Fibroblast of lung (primary cell): ENCODE results near the gene CATSPER1. TPM values are rescaled to one million over a fixed set of nuclear protein-coding genes. Genes with fewer than 3 reads are reported as not detected.

Experiments used
- DNase-seq, 2 donors: peaks; one replicate each; pipeline versions ENCODE4 v3.0.0 to v3.0.0-alpha.2; 2010; ENCODE audit warnings: low read depth in 2 of 2
- H2AFZ ChIP-seq: 2 replicates; pipeline ENCODE4 v1.5.1; 2012; ENCODE audit warnings: low read length, control low read depth, inconsistent platforms
- H3K27ac ChIP-seq: 2 replicates; pipeline ENCODE4 v1.5.1; 2011; ENCODE audit warnings: low read length, control low read depth; ENCODE audit not compliant: insufficient read depth
- H3K27me3 ChIP-seq: 2 replicates; pipeline ENCODE4 v1.5.1; 2011; ENCODE audit warnings: mild to moderate bottlenecking, low read length; ENCODE audit not compliant: control insufficient read depth, insufficient read depth
- H3K36me3 ChIP-seq: 2 replicates; pipeline ENCODE4 v1.5.1; 2011; ENCODE audit warnings: low read length; ENCODE audit not compliant: control insufficient read depth, insufficient read depth
- H3K4me1 ChIP-seq: 2 replicates; pipeline ENCODE4 v1.5.1; 2011; ENCODE audit warnings: low read length; ENCODE audit not compliant: control insufficient read depth, insufficient read depth; ENCODE audit errors: extremely low read depth
- H3K4me2 ChIP-seq: 2 replicates; pipeline ENCODE4 v1.5.1; 2011; ENCODE audit warnings: low read length, control low read depth; ENCODE audit not compliant: insufficient read depth; ENCODE audit errors: extremely low read depth
- H3K4me3 ChIP-seq, 4 experiments: fragments of 200-600 bp in 1 of 4; sonication (generic) in 1 of 4; replicated peaks in 1 of 4; 2 replicates each; pipeline ENCODE4 v1.5.1; 2011 to 2016; ENCODE audit warnings: low read length in 4 of 4, low read depth in 3 of 4, mild to moderate bottlenecking in 3 of 4, control low read depth in 2 of 4, inconsistent platforms in 1 of 4, mixed read lengths in 1 of 4; ENCODE audit not compliant: insufficient read depth in 1 of 4; ENCODE audit errors: control extremely low read depth in 1 of 4
- H3K79me2 ChIP-seq: 2 replicates; pipeline ENCODE4 v1.5.1; 2012; ENCODE audit warnings: mild to moderate bottlenecking, low read length, inconsistent platforms; ENCODE audit not compliant: control insufficient read depth, insufficient read depth
- H3K9ac ChIP-seq: 2 replicates; pipeline ENCODE4 v1.5.1; 2011; ENCODE audit warnings: mild to moderate bottlenecking, low read length, control low read depth; ENCODE audit not compliant: insufficient read depth
- H3K9me3 ChIP-seq: 2 replicates; pipeline ENCODE4 v1.5.1; 2012; ENCODE audit warnings: low read depth, low read length; ENCODE audit not compliant: control insufficient read depth, insufficient read depth
- H4K20me1 ChIP-seq: 2 replicates; pipeline ENCODE4 v1.5.1; 2011; ENCODE audit warnings: low read length; ENCODE audit not compliant: control insufficient read depth, insufficient read depth; ENCODE audit errors: extremely low read depth
- CTCF ChIP-seq, 2 donors: IDR thresholded peaks in 1 of 2; conservative IDR thresholded peaks in 1 of 2; 1 replicate in 1 of 2; 2 replicates in 1 of 2; pipeline ENCODE4 v1.5.1; 2011 to 2012; ENCODE audit warnings: low read length in 2 of 2, control low read depth in 1 of 2, inconsistent platforms in 1 of 2, low read depth in 1 of 2, mild to moderate bottlenecking in 1 of 2
- EZH2 ChIP-seq: IDR thresholded peaks from 2 replicates; pipeline ENCODE4 v1.5.1; 2012; ENCODE audit warnings: low read length, control low read depth, mild to moderate bottlenecking; ENCODE audit errors: missing control alignments
- polyA plus RNA-seq, 2 donors: library from polyadenylated mRNA; depleted of rRNA in 1 of 2; stranded (reverse) in 1 of 2; unstranded in 1 of 2; fragments of >200 nt; gene quantifications; 2 replicates each; pipeline ENCODE4 v1.2.1, GENCODE V29; 2011 to 2012; ENCODE audit warnings: missing spikeins in 1 of 2
- total RNA-seq: library from RNA; depleted of rRNA; stranded (reverse); fragments of >200 nt; gene quantifications from 2 replicates; pipeline ENCODE4 v1.2.1, GENCODE V29; 2014

CATSPER1 gene
- total and polyA plus RNA-seq, 2 donors (not counting 1 experiment from before 2014, with no cell fraction given) = not detected

DNA sequence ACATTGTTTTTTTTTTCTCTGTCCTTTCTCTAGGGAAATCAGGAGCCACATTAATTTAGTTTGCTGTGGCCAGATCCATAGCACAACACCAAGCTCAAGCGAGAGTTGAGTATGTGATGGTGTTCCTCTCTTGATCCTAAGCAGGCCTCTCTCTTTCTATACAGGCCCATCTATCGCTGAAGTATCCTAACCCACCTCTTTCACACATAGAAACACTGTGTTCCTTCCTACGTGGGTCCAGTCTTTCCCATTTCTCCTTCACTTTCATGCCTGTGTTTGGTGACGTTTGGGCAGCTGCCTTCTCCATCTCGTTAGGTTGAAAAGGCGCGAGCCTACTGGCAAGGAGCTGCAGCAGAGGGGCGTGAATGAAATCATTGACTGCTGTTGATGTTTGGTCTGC lies 46.2 kb upstream of the CATSPER1 start:
- Histone ChIP-seq H3K4me1 (peaks cover 18% of the 10 kb centered on the region), H3K4me3 (no peak overlapping the region), H3K79me2 (peaks cover 24% of the 10 kb centered on the region), H3K27me3 (no peaks in the 10 kb centered on the region), H3K9me3 (no peaks in the 10 kb centered on the region), H3K36me3 (peaks cover 17% of the 10 kb centered on the region), H4K20me1 (no peaks in the 10 kb centered on the region), H2AFZ (no peak overlapping the region), H3K27ac (no peak overlapping the region), H3K9ac (no peak overlapping the region), H3K4me2 (no peak overlapping the region)
- TF ChIP-seq EZH2 (no peak), CTCF (conservative IDR thresholded peaks at IDR 0.05 in 1 of 2, IDR thresholded peaks at IDR 0.05 in 1 of 2; ENCODE audit: low read depth in 1 of 2, low read length in 2 of 2) (no peak)
- no peak for DNase-seq

DNA sequence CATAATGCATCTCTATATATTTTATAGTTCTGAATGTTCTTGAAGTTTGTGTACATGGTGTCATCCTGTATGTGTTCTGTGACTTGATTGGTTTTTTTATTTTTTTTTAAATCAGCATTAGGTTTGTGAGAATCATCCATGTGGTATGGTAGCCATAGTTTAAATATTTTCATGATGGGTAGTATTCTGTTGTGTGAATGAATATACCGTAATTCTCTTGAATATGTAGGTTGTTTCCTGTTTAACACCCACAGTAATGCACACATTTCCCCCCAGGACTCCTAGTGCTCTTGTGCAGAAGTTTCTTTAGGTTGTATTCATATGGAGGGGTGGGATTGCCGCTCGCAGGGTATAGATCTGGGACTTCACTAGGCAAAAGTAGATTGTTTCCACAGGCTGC lies 45.8 kb upstream of the CATSPER1 start:
- Histone ChIP-seq H3K4me1 (peaks cover 18% of the 10 kb centered on the region), H2AFZ (no peak overlapping the region), H3K27me3 (no peaks in the 10 kb centered on the region), H3K79me2 (peaks cover 24% of the 10 kb centered on the region), H4K20me1 (no peaks in the 10 kb centered on the region), H3K9ac (no peak overlapping the region), H3K4me2 (peak overlapping the region; percentile 80), H3K36me3 (peaks cover 19% of the 10 kb centered on the region), H3K4me3 (peak overlapping the region in 3 of 4 experiments; percentile 73 to 78 (median 78)), H3K9me3 (no peaks in the 10 kb centered on the region), H3K27ac (no peak overlapping the region)
- TF ChIP-seq EZH2 = no peak
- no peak for TF ChIP-seq CTCF (conservative IDR thresholded peaks at IDR 0.05 in 1 of 2, IDR thresholded peaks at IDR 0.05 in 1 of 2; ENCODE audit: low read depth in 1 of 2, low read length in 2 of 2)
- DNase-seq = no peak

GRCh38 chr11:66071381-66071801 lies 45.1 kb upstream of the CATSPER1 start:
- DNase-seq = no peak
- Histone ChIP-seq H4K20me1 (no peaks in the 10 kb centered on the region), H2AFZ (no peak overlapping the region)

More at GRCh38 chr11:66071381-66071801, 45.1 kb upstream of the CATSPER1 start:
- H3K9me3 ChIP-seq = no peaks in the 10 kb centered on the region
- peaks cover 21% of the 10 kb centered on the region for H3K36me3 ChIP-seq
- TF ChIP-seq CTCF (conservative IDR thresholded peaks at IDR 0.05 in 1 of 2, IDR thresholded peaks at IDR 0.05 in 1 of 2; ENCODE audit: low read depth in 1 of 2, low read length in 2 of 2) (no peak), EZH2 (no peak)
- peak overlapping the region; percentile 71 to 78 (median 76) for H3K4me3 ChIP-seq
- no peak overlapping the region for H3K9ac ChIP-seq
- H3K4me1 ChIP-seq = peaks cover 18% of the 10 kb centered on the region
- H3K79me2 ChIP-seq = peaks cover 22% of the 10 kb centered on the region
- H3K27me3 ChIP-seq = no peaks in the 10 kb centered on the region
- peak overlapping the region; percentile 57 for H3K27ac ChIP-seq
- peak overlapping the region; percentile 80 for H3K4me2 ChIP-seq
